Progenitor cell of endocrine pancreas (in vitro differentiated cells): Measurements from ENCODE around the gene PKP3. TPM values are rescaled to one million over a fixed set of nuclear protein-coding genes. Genes with fewer than 3 reads are reported as not detected.
"Not testable (repeated sequence)": the region's sequence is repeated elsewhere in the genome, so short reads cannot be mapped to it uniquely, and the experiment has no call there.

Experiments
- DNase-seq: peaks from one replicate; pipeline ENCODE4 v3.0.0; 2021; ENCODE audit warnings: low spot score; ENCODE audit not compliant: unreplicated experiment
- H3K27ac Mint-ChIP-seq: 2 replicates; pipeline ENCODE4 v1.8.0; 2021; ENCODE audit warnings: mild to moderate bottlenecking, moderate library complexity, mixed read lengths
- H3K27me3 Mint-ChIP-seq: 2 replicates; pipeline ENCODE4 v1.8.0; 2021; ENCODE audit warnings: mixed read lengths
- H3K36me3 Mint-ChIP-seq: 2 replicates; pipeline ENCODE4 v1.8.0; 2022; ENCODE audit warnings: mixed read lengths; ENCODE audit not compliant: insufficient read depth
- H3K4me1 Mint-ChIP-seq: 2 replicates; pipeline ENCODE4 v1.8.0; 2021; ENCODE audit warnings: low read depth, mixed read lengths
- H3K4me3 Mint-ChIP-seq: 2 replicates; pipeline ENCODE4 v1.8.0; 2021; ENCODE audit warnings: low read depth, mild to moderate bottlenecking, moderate library complexity, mixed read lengths
- H3K9me3 Mint-ChIP-seq: 2 replicates; pipeline ENCODE4 v1.8.0; 2021; ENCODE audit warnings: low read depth, mixed read lengths
- total RNA-seq: library from RNA; stranded (reverse); gene quantifications from 2 replicates; pipeline ENCODE4 v1.2.1, GENCODE V29; 2021
- TF ChIP-seq, protein P1 (sequence below): fragments of 200-600 bp; sonication (generic); IDR thresholded peaks from one replicate; pipeline ENCODE4 v1.5.0; 2021; ENCODE audit warnings: antibody characterized with exemption, mild to moderate bottlenecking; ENCODE audit not compliant: unreplicated experiment

The PKP3 gene
- total RNA-seq, 1 donor from 2014 or later, result 55.9 TPM

- Mint-ChIP-seq H3K36me3 (peaks cover 4% of the 10 kb centered on the region), H3K27me3 (no peaks in the 10 kb centered on the region), H3K27ac (no peak overlapping the region), H3K9me3 (no peaks in the 10 kb centered on the region), H3K4me1 (peaks cover 3% of the 10 kb centered on the region), H3K4me3 (no peak overlapping the region)
- DNase-seq, result no peak
- TF ChIP-seq, protein P1, sequence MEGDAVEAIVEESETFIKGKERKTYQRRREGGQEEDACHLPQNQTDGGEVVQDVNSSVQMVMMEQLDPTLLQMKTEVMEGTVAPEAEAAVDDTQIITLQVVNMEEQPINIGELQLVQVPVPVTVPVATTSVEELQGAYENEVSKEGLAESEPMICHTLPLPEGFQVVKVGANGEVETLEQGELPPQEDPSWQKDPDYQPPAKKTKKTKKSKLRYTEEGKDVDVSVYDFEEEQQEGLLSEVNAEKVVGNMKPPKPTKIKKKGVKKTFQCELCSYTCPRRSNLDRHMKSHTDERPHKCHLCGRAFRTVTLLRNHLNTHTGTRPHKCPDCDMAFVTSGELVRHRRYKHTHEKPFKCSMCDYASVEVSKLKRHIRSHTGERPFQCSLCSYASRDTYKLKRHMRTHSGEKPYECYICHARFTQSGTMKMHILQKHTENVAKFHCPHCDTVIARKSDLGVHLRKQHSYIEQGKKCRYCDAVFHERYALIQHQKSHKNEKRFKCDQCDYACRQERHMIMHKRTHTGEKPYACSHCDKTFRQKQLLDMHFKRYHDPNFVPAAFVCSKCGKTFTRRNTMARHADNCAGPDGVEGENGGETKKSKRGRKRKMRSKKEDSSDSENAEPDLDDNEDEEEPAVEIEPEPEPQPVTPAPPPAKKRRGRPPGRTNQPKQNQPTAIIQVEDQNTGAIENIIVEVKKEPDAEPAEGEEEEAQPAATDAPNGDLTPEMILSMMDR, result no peak
These were observed 13.7 kb downstream of the PKP3 start for GRCh38 chr11:407651-408123.

DNA sequence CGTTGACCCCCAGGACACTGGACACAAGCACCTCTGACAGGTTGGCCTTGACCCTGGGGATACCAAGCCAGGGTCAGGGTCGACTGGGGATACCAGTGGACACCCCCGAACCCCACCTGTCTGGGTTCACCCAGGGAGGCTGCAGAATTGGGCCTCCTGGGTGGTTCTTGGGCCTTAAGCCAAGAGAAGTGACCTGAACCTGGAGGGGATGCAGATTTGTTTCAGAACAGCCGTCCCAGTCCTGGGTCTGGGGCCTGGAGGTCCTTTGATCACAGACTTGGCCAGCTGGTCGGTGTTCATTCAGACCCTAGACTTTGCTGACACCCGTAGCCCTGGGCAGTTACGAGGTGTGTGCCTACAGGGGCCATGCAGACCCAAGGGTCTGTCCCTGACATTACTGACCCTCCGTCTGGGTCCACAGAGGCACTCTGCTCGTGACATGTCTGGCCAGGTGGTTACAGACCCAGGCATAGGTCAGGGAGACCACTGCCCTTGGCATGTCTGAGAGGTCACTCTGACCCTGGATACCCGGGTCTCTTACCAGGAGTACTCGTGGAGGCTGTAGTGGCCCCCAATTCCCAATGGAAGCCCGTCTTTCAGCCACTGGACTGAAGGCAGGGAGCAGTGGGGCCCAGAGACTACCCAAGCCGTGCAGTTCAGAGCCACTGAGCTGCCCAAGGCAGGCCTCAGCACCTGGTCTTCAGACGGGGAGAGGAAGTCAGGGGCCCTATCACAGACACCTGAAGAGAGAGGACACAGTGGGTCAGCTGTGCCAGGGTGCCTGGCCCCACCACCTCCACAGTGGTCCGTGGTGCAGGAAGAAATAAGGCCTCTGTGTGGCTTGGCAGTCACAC, 14.4 kb downstream of the PKP3 start:
- Mint-ChIP-seq H3K4me3 (no peak overlapping the region), H3K27ac (no peak overlapping the region), H3K27me3 (no peaks in the 10 kb centered on the region), H3K4me1 (peaks cover 3% of the 10 kb centered on the region), H3K36me3 (peaks cover 4% of the 10 kb centered on the region), H3K9me3 (no peaks in the 10 kb centered on the region)
- no peak for DNase-seq
- TF ChIP-seq, protein P1, result no peak

- H3K9me3 Mint-ChIP-seq, result no peaks in the 10 kb centered on the region
- H3K4me1 Mint-ChIP-seq, result peaks cover 3% of the 10 kb centered on the region
- no peaks in the 10 kb centered on the region for H3K27me3 Mint-ChIP-seq
- TF ChIP-seq, protein P1, result no peak
- no peak overlapping the region for H3K27ac Mint-ChIP-seq
- peaks cover 2% of the 10 kb centered on the region for H3K36me3 Mint-ChIP-seq
- no peak for DNase-seq
- no peak overlapping the region for H3K4me3 Mint-ChIP-seq
These were observed 15.1 kb downstream of the PKP3 start for GRCh38 chr11:409008-409599.

DNA sequence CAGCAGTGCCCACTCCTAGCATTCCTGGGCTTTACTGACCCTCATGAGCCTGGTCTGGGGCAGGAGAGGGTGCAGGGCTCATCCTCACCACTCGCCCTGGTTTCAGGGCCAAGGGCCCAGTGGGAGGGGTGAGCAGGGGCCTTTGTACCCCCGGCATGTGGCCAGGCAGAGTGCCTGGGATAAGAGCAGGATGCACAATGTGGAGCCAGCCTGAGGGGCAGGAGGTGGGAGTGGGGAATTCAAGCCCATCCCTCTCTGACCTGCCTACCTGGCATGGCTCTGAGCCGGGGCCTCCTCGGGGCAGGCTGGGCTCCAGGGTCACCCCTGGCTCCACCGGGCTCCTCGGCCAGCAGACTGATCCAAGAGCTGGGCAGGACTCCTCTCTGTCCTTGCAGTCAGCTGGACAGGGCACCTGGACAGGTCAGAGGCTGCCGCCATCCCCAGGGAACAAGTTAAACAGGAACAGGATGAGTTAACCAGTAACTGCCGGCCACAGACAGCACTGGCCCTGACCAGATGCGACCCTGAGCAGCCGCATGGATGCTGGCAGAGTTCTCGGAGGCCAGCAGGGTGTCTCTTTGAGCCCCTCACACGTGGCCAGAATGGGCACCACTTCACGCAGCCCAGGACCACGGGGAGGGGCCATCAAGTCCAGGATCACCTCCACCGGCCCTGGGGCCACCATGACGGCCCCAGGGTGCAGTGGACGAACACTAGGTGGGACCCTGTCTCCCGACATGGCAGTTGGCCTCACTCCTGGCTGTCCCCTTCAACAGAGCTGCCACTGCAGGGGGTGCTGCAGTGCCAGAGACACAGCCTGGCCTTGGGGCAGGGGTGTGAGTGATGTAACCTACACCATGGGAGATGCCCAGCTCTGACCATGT, 15.8 kb downstream of the PKP3 start:
- Mint-ChIP-seq H3K9me3 (no peaks in the 10 kb centered on the region), H3K4me1 (peaks cover 3% of the 10 kb centered on the region), H3K27ac (peak overlapping the region; percentile 52), H3K4me3 (no peak overlapping the region), H3K36me3 (peaks cover 2% of the 10 kb centered on the region), H3K27me3 (no peaks in the 10 kb centered on the region)
- no peak for DNase-seq
- TF ChIP-seq, protein P1, result peak; percentile 7

- H3K27me3 Mint-ChIP-seq, H3K9me3 Mint-ChIP-seq, H3K36me3 Mint-ChIP-seq, DNase-seq, H3K4me3 Mint-ChIP-seq, H3K4me1 Mint-ChIP-seq, H3K27ac Mint-ChIP-seq: not testable (repeated sequence)
These were observed 16.7 kb downstream of the PKP3 start for GRCh38 chr11:410711-411110.

- not testable (repeated sequence) for H3K4me1 Mint-ChIP-seq, H3K27ac Mint-ChIP-seq, H3K4me3 Mint-ChIP-seq, H3K27me3 Mint-ChIP-seq, H3K36me3 Mint-ChIP-seq, H3K9me3 Mint-ChIP-seq, DNase-seq
These were observed 17.5 kb downstream of the PKP3 start for GRCh38 chr11:411520-411919.
